ENCODE data around the gene WFIKKN2.
"Not testable (repeated sequence)": the region's sequence is repeated elsewhere in the genome, so short reads cannot be mapped to it uniquely, and the experiment has no call there.

The WFIKKN2 gene

GRCh38 chr17:50858486-50859225 is 23.3 kb downstream of the WFIKKN2 start:
- no peak for DNase-seq

GRCh38 chr17:50859727-50860126 is 24.3 kb downstream of the WFIKKN2 start:
- not testable (repeated sequence) for DNase-seq

- DNase-seq, result no peak
Observed at GRCh38 chr17:50861334-50861676, 25.9 kb downstream of the WFIKKN2 start.

DNA sequence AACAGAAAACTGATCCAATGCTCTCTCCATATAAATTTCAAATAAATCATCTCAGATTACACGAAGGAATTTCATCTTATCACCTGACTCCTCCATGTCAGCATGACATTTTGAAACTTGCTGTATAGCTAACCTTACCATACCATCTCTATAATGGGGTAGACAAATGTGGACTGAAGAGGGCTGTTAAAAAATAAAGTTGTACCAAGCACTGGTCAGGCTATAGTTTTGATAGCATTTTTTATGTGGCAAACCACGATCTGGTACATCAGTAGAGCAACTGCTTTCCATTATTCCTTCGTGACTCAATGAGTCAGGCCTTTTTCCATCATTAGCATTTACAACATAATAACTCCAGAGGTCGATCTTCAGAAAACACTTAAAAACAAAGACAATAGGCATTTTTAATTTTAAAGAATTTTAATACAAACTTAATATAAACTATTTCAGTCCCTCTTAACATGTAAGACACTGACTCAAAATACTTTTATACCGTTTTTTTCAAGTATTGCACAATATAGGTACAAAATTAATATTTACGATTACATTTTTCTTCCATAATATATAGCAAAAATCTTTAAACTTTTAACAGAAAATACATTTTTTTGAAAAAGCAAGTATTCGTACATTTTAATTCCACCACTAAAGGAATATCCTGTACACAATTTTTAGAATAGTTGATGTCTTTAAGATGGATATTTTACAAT is 26.6 kb downstream of the WFIKKN2 start:
- no peak for DNase-seq

DNA sequence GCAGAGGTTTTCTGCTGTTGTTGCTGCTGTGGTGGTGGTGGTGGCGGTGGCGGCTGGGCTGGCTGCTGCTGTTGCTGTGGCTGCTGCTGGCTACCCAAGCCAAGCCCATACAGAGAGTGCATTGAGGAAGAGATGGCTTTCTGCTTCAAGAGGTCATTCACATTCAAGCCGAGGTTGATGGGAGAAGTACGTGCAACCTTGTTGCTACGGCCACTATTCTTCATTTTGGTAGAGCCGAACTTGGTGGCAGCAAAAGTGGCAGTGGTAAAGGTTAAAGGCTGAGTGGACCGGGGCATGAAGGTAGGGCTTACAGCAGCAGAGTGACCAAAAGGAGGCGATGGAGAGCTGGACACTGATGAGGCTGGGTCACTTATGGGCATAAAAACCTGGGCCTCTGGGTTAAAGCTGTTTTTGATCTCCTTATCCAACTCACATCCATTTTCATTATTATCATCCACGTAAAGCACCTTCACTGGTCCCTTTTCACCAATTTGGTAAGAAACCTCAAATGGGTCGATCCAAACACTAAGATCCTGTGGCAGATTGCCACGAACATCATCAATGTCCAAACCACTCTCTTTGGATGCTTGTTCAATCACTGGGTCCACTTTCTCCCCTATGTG is 27.9 kb downstream of the WFIKKN2 start:
- peak; percentile 55 for DNase-seq

- DNase-seq, result no peak
Observed at GRCh38 chr17:50863931-50864330, 28.5 kb downstream of the WFIKKN2 start.

GRCh38 chr17:50864747-50865059 is 29.3 kb downstream of the WFIKKN2 start:
- DNase-seq, result no peak

DNA sequence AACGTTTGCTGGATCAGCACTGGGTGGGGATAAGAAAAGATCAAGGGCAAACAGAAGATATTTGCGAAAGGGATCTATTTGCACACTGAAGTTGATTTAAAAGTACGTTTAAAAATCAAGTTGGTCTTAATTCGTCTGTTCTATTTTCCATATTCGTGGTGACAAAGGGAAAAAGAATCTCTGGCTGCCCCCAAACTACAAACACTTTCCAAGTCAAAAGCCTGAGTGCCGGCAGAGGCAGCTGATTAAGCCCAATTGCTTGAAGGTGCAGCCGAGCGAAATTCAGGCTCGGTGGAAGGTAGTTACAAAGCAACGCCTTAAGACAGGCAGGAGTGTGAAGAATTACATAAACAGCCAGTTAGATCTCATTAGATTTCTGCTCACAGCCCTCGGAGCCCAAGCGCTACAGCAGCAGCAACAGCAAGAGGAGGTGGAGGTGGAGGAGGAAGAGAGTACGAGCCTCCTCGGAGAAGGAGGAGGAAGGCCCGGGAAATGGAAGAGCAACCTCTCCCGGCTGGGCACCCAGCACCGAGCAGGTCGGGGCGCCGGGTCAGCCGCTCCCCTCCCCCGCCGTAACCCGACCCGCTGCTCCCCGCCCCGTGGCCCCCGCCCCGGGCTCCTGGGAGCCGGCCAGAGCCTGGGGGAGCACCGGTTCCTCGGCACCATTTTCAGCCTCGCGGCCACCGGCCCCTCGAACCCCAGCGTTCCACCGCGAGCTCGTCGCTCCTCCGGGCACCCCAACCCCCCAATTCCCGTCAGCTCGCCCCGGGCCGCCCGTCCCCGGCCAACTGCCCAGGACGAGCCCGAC is 29.9 kb downstream of the WFIKKN2 start:
- DNase-seq, result peak; percentile 58

GRCh38 chr17:50865868-50866260 is 30.5 kb downstream of the WFIKKN2 start:
- no peak for DNase-seq

DNA sequence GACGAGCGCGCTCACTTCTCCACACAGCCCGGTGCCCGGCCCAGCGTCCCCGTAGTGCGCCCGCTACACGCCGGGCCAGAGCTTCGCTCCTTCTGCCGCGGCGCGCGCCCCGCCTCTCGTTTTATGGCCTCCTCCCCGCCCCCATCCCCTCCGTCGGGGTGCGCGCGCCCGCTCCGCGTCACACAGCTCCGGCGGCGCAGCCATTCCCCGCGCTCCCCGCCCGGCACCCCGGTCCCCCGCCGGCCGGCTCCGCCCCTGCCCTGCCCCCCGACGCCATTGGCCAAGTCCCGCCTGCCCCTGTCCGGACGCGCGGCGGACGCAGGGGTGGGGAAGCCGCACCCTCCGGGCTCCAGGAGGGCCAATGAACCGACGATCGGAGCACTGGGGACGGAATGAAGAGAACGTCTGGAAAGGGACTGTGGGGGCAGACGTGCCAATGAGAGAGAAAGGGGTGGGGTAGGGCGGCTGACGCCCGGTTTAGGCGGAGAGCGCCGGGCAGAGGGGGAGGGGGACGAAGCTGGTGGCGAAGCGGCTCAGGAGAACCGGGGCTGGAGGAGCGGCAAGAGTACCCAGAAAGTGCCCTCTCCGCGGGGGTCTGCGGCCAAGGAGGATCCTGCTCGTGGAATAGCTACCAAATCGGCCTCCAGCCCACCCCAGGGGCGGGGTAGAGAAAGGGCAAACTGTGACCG is 31.0 kb downstream of the WFIKKN2 start, which contains the start of gene TOB1:
Gene TOB1 (minus strand): TSS at position 94 of the 689 bp plus-strand sequence. CDS start 2,337 bp downstream, outside the sequence.
- peak; percentile 98 for DNase-seq

DNA sequence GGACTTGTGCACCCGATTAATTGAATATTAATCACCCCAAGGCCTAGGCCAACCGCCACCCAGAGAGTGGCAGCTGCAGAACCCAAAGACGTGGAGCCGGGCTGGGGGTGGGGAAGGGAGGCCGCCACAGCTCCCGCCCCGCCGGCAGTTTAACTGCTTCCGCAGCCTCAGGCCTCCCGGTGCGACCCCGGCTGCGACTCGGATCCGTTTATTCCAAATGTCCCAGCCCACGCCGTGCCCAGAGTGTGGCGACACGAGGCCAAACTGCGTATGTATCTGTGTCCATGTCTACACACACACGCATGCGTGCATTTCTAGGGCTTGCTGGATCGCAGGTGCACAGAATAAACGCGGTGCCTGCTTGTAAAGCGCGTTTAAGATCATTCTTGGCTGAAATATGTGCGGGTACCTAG is 31.6 kb downstream of the WFIKKN2 start:
- peak; percentile 69 for DNase-seq

DNA sequence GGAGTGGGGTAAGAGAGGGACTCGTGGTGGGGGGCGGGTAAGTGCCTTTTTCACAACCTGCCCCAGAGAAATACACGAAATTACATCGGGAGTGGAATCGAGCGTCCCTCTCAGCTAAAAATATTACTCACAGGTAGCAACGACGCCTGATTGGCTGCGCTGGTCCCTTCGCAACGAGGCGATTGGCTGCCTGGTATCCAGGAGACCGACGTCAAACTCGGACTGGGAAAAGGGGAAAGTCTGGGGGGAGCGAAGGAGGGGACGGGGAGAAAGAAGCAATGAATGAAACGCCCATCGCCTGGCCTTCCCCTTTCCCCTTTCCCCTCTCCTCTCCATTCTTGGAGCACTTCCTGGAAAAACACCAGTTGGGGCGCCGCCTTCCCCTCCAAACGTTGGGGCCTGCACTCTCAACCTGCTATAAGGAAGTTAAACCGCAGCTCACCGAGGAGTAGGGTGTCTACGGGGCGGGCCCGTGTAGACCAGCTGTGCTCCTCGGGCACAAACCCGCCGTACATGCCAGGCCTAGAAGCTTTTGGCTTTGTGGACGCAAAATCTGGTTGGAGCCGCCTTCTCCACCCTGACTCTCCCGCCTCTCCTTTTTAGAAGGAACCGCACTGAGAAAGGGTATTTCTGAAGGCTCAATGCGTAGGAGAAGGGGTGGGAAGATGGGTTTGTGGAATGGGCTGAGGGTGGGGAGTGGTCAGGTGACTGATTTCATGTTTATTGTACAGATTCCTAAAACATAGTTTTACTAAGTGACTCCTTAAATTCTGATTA is 32.2 kb downstream of the WFIKKN2 start:
- peak; percentile 89 for DNase-seq

- DNase-seq, result no peak
Observed at GRCh38 chr17:50868140-50868438, 32.7 kb downstream of the WFIKKN2 start.

DNA sequence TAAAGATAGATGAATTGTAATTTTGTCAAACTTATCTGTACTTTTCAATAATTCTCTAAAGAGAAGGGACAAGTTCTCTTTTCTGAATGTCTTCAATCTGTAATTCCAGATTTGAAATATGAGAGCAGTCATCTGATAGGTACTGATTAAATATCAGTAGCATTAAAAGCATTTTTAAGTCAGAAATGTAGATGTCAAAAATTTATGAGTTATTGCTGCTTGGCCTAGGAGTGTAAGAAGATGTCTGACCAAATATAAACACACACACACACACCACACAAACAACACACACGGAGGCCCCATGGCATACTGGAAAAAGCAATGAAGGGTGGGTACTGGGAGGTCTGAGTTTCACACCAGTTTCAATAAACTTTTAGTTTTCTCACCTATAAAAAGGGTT is 33.2 kb downstream of the WFIKKN2 start:
- no peak for DNase-seq

GRCh38 chr17:50871364-50871763 is 36.0 kb downstream of the WFIKKN2 start:
- DNase-seq, result peak; percentile 18

DNA sequence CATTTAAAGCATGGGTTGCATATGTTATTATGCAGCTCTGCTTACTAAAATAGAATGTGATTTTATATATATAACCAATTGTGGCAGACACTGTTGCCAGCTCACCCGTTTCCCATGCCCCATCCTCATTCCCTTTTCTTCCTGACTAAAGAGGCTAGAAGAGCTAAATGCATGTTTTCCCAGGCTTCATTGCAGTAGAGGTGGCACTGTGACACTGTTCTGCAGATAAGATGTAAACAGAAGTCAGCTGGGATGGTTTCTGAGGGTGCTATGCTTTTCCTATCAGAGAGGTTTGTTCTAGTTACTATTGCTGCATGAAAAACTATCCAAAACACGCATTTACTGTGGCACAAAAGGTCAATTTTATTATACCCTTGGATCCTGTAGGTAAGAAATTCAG is 36.5 kb downstream of the WFIKKN2 start:
- no peak for DNase-seq

- peak; percentile 60 for DNase-seq
Observed at GRCh38 chr17:50872710-50873424, 37.5 kb downstream of the WFIKKN2 start.

DNA sequence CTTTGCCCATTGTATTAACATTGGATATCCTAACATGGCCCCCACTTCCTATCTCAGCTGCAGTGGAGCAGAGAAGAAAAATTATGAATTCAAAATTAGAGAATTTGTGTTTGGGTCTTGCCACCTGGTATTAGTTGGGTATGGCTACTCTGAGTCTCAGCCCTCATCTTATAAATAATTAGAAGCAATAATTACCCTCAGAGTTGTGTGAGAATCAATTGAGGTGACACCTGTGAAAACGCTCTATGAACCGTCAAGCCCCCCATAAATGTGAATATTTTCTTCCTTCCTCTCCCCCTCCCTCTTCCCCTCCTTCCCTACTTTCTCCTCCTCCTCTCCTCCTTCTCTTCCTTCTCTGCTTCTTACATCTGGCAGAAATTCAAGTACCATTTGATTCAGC is 39.7 kb downstream of the WFIKKN2 start:
- no peak for DNase-seq

GRCh38 chr17:50877042-50877441 is 41.7 kb downstream of the WFIKKN2 start:
- DNase-seq, result not testable (repeated sequence)

GRCh38 chr17:50877838-50878237 is 42.5 kb downstream of the WFIKKN2 start:
- no peak for DNase-seq

DNA sequence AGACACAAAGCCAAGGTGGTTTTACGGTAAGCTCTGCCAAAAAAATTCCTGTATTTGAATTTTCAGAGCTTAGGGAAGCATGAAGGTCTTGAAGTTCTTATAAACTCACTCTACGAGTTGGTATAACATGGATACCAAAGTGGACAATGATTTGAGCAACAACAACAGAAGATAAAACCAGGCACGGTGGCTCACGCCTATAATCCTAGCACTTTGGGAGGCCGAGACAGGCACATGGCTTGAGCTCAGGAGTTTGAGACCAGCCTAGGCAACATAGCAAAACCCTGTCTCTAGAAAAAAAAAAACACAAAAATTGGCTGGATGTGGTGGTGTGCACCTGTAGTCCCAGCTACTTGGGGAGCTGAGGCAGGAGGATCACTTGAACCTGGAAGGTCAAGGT is 43.7 kb downstream of the WFIKKN2 start:
- no peak for DNase-seq
